ENCODE results near the gene ACACB. TPM values are rescaled to one million over a fixed set of nuclear protein-coding genes. Genes with fewer than 3 reads are reported as not detected.

The ACACB gene
- polyA plus RNA-seq, 1 donor from 2014 or later = 0.22 TPM

- Histone ChIP-seq H3K36me3 (ENCODE audit: insufficient read depth, low read length) (no peaks in the 10 kb centered on the region), H2AFZ (ENCODE audit: low read depth, low read length) (no peak overlapping the region), H3K9me3 (ENCODE audit: low read length) (peaks cover 4% of the 10 kb centered on the region), H3K9me2 (ENCODE audit: insufficient read depth, low read length) (no peaks in the 10 kb centered on the region), H3K9ac (ENCODE audit: low read length) (no peak overlapping the region), H4K20me1 (ENCODE audit: insufficient read depth) (no peaks in the 10 kb centered on the region), H3K79me2 (replicated peaks; ENCODE audit: insufficient read depth, low read length) (no peaks in the 10 kb centered on the region), H3F3A (ENCODE audit: insufficient read depth, low read length, poor library complexity, severe bottlenecking) (no peaks in the 10 kb centered on the region), H3K27ac (ENCODE audit: low read length) (no peak overlapping the region), H3K4me2 (ENCODE audit: low read length) (no peak overlapping the region), H3K4me3 (ENCODE audit: low read length) (no peak overlapping the region), H3K27me3 (ENCODE audit: insufficient read depth, low read depth, low read length) (no peaks in the 10 kb centered on the region)
- no peak for TF ChIP-seq CTCF (IDR thresholded peaks at IDR 0.05; ENCODE audit: poor library complexity, severe bottlenecking)
- TF ChIP-seq MXI1 (conservative IDR thresholded peaks at IDR 0.05; ENCODE audit: poor library complexity, severe bottlenecking) = no peak
- TF ChIP-seq POLR2AphosphoS5 (IDR thresholded peaks at IDR 0.05) = no peak
- no peak for TF ChIP-seq EP300 (conservative IDR thresholded peaks at IDR 0.05; ENCODE audit: poor library complexity, severe bottlenecking)
- TF ChIP-seq TAF1 (IDR thresholded peaks at IDR 0.05; ENCODE audit: low read depth) = no peak
- TF ChIP-seq SMC3 (conservative IDR thresholded peaks at IDR 0.05; ENCODE audit: poor library complexity) = no peak
- TF ChIP-seq RAD21 (conservative IDR thresholded peaks at IDR 0.05) = no peak
These were observed 139.6 kb downstream of the ACACB start for GRCh38 chr12:109256011-109256410.

- Histone ChIP-seq H3F3A (ENCODE audit: insufficient read depth, low read length, poor library complexity, severe bottlenecking) (no peaks in the 10 kb centered on the region), H3K9me3 (ENCODE audit: low read length) (peaks cover 4% of the 10 kb centered on the region), H4K20me1 (ENCODE audit: insufficient read depth) (no peaks in the 10 kb centered on the region), H3K27ac (ENCODE audit: low read length) (no peak overlapping the region), H3K79me2 (replicated peaks; ENCODE audit: insufficient read depth, low read length) (no peaks in the 10 kb centered on the region), H3K36me3 (ENCODE audit: insufficient read depth, low read length) (no peaks in the 10 kb centered on the region), H3K27me3 (ENCODE audit: insufficient read depth, low read depth, low read length) (no peaks in the 10 kb centered on the region), H3K9ac (ENCODE audit: low read length) (no peak overlapping the region), H3K9me2 (ENCODE audit: insufficient read depth, low read length) (no peaks in the 10 kb centered on the region), H3K4me2 (ENCODE audit: low read length) (no peak overlapping the region), H3K4me3 (ENCODE audit: low read length) (no peak overlapping the region), H2AFZ (ENCODE audit: low read depth, low read length) (no peak overlapping the region)
- TF ChIP-seq TAF1 (IDR thresholded peaks at IDR 0.05; ENCODE audit: low read depth) (no peak), RAD21 (conservative IDR thresholded peaks at IDR 0.05) (no peak), REST (IDR thresholded peaks at IDR 0.05; ENCODE audit: borderline replicate concordance) (no peak), SMC3 (conservative IDR thresholded peaks at IDR 0.05; ENCODE audit: poor library complexity) (no peak), CTCF (IDR thresholded peaks at IDR 0.05; ENCODE audit: poor library complexity, severe bottlenecking) (no peak), EP300 (conservative IDR thresholded peaks at IDR 0.05; ENCODE audit: poor library complexity, severe bottlenecking) (no peak), MXI1 (conservative IDR thresholded peaks at IDR 0.05; ENCODE audit: poor library complexity, severe bottlenecking) (no peak), POLR2AphosphoS5 (IDR thresholded peaks at IDR 0.05) (no peak), EZH2 (IDR thresholded peaks at IDR 0.05; ENCODE audit: borderline replicate concordance, insufficient read depth, low read length, poor library complexity, severe bottlenecking) (no peak)
These were observed 141.8 kb downstream of the ACACB start for GRCh38 chr12:109258201-109258600.

All from neural cell (in vitro differentiated cells).